CD4-positive, alpha-beta T cell treated with Interleukin-2 at 100 ng/mL for 4 hours (primary cell): ENCODE measurements around the gene GRIN1.

Source experiments
- DNase-seq: peaks from one replicate; pipeline ENCODE4 v3.0.0-alpha.2; 2020; ENCODE audit warnings: low spot score

GRIN1 gene

DNA sequence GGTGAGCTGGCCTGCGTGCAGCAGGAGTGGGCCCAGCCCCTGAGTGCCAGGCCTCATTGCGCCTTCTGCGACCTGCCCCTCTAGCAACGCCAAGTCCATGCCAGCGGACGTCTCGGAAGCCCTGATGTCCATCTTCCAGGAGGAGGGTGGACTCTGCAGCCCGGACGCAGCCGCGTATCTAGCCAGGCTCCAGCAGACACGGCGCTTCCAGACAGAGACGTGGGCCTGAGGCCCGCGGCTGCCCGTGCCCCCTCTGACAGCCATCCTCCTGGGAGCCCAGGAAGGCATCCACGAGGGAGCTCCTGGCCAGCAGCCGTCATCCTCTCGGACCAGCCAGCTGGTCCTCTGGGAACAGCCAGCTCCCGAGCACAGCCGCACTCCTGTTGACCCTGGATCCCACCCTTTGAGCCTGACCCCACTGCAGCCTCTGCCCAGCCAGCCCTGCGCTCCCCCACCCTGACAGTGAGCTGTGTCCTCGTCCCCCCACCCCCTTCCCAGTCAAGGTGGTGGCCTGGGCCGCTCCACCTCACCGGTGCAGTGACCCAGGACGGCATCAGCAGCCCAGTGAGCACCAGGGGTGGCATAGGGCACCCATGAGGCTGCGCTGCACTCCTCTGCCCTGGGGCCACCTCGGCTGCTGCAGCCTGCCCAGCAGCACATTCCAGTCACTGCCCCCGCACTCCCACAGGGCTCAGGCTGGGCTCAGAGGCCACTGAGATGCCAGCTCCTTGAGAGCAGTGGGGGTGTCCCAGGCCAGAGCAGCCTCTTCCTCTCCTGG is 77.4 kb downstream of the GRIN1 start:
- no peak for DNase-seq

- DNase-seq = no peak
Measured at GRCh38 chr9:137217276-137218211, 78.6 kb downstream of the GRIN1 start.

DNA sequence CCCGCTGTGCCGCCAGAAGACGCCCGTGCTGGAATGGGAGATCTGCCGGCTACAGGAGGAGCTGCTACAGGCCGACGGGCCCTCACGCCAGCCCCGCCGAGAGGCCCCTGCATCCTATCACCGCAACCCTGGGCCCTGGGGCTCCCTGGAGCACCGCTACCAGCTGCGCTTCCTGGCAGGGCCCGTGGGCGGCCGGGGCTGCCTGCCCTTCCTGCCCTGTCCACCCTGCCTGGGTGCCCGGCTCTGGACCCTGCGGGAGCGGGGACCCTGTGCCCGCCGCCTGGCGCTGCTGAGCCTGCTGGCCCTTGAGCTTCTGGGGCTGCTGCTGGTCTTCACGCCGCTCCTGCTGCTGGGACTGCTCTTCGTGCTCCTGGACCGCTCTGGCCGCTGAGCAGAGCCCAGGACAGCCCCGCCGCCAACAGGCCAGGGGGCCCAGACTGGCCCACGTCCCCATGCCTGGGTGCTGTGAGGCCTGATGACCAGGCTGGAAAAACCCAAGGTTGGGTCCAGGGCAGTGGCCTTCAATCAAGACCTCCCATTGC is 79.3 kb downstream of the GRIN1 start:
- no peak for DNase-seq
